ENCODE data around the gene IQCK.

Gene IQCK

DNA sequence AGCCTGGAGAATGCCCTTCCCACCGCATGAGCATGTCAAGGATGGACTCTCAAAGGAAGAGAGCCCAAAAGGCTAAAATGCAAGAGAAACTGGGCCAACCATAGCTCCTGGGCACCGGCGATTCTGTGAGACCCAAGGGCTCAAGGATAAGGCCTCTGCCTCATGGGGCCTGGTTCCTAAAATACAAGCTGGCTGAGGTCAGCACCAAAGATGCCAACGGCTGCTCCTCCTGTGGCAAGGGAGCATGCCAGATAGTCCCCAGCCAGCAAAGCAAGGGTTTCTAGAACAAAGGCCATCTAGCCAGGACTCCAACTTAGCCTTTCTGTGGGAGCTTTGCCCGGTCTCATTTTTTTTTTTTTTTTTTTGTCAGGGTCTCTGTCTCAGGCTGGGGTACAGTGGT, 146.5 kb downstream of the IQCK start:
- no peak for DNase-seq

DNA sequence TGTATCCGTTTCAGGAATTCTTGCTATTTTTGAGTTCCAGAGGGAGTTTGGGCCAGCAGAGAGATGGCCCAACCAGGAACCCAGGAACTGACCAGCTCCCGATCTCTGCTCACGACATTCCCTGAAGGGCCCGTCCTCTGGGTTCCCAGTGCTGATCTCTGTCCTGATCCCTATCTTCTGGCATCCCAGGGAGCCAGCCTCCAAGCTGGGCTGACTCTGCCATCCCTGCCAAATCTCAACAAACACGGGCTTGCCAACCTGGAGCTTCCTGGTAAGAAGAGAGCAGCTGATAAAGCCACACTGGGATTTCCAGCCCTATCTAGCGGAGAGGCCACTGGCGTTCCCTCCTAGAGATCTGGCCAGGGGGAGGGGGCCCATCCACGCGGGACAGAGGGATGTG, 150.3 kb downstream of the IQCK start:
- DNase-seq: no peak

DNA sequence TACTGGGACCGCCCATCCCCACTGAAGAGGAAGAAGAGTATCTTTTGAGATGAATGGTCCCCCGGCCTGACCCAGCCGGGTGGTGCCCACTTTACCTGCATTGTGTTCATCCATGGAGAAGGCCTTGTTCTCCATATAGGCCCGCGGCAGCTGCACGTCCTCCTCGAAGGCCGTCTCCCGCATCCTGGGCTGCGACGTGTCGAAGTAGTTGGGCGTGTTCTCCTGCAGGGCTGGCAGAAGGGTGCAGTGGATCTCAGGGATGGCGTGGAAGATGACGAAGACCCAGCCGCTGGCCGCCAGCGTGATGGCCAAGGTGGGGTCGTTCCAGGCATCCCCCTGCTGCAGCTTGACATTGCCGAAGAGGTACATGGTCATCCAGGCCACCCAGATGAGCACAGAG, 153.7 kb downstream of the IQCK start:
- no peak for DNase-seq

DNA sequence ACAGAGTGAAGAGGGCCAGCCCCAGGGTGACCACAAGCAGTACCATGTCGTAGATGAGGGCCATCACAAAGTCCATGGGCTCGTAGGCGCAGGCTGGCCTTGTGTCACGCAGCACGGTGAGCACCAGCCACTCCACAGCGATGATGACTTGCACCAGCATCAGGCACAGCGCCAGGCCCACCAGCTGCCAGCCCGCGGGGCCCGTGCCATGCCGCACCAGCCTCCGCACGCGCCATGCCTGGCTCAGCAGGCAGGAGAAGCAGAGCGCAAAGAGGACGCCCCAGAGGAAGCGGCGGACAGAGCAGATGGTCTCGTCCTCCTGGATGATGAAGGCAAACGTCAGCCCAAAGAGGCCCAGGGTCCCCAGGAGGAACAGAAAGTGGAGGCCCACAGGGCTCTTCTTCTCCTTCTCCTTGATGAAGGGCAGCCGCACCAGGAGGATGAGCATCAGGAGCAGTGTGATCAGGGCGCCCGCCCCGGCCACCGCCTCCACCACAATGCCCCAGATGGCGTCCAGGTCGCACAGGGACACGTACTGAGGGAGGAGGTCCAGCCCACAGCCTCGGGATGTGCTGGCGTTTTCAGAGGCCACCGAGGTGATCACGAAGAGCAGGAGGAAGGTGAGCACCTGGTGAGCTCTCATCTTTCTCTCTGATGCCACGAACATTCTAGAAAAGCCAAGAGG, 154.2 kb downstream of the IQCK start:
- no peak for DNase-seq

DNA sequence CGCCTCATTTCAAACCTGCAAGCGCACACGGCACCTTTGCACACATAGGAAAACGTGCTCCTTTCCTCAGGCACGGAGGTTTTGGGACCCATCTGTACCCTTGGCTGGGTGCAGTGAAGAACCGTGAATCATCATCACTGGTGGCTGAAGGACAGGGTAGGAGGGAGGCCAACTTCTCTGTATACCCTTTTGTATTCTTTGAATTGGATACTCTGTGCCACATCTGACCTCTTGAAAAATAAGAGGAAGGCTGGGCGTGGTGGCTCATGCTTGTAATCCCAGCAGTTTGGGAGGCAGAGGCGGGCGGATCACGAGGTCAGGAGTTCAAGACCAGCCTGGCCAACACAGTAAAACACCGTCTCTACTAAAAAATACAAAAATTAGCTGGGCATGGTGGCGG, 154.9 kb downstream of the IQCK start:
- DNase-seq: no peak

DNA sequence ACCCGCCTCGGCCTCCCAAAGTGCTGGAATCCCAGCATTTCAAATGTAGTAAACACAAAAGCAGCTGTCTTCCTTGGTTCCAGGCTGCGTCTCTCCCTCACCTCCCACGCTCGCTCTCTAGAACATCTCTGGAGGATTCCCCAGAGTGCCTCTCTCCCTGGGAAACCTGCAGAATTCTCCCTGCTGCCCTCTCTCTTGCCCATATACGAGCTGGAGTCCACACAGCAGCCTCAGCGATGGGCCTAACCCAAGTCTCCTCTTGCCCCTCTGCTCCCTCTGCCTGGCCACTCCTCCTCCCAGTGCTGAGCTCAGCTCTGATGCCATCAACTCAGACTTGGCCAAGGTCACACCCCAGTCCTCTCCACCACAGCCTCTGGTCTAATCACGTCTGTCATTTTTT, 156.0 kb downstream of the IQCK start:
- DNase-seq: no peak

DNA sequence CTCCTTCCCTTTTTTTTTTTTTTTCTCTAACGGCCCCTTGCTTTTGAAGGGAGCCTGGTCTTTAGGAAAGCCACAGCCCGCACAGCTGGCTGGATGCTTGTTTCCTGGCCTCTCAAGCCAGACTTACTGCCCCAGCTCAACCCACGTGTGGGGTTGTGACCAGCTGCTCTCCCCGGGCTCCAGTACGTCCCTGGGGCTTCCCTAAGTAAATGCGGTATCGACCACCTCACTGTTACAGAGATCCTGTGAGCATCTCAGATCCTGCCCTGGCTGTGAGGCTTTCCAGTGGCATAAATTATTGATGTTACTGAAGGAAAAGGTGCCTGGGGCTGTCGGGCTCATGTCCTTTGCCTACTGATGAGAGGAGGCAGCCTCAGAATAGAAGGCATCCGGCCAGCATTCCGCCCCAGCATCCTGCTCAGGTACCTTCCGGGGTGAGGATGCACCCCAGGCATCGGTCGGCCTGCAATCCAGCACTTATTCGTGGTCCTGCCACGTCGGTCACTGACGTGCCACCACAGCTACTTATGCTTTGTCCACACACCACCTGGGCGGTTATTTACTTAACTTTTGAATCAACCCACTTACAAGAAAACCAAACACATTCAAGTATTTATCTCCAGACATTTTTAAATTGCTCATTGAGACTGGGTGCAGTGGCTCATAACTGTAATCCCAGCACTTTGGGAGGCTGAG, 156.9 kb downstream of the IQCK start:
- no peak for DNase-seq

DNA sequence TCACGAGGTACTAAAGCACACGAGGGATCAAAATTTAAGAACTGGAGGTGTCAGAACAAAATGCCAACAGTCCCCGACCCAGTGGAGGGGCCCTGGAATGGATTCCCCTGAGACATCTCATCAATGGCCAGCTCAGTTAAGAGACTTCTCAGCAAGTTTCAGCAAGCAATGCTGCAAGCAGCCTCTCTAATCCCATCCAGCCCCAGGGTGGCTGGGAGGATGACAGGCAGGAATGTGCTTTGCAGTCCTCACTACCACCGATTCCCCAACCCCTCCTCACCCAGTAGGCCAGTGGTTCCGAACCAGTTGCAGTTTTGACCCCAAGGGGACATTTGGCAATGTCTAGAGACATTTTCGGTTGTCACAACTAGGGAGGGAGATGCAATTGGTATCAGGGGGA, 157.8 kb downstream of the IQCK start:
- no peak for DNase-seq

DNA sequence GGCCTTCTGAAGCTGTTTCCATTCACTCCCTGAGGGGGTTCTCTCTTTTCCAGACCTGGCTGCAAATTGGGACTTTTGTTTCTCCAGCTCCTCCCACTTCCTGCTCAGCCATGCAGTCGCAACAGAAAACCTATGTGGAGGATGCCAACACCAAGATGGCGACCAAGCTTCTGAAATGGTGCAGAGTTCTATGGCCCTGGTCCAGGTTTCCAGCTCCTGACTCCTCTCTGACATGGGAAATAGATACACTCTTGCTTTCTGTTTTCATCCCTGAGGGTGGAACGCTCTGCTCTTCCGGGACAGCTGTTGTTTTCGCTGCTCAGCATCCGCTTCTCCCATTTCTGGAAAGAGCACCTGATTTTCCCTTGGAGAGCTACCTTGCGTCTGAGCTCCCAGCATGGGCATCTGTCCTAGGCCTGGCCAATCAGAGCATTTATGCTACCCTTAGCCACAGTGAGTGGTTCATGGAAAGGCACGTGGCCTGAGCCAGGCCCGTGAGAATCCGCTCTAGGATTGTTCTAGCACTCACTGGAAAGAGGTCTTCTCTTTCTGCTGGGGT, 158.5 kb downstream of the IQCK start:
- no peak for DNase-seq

DNA sequence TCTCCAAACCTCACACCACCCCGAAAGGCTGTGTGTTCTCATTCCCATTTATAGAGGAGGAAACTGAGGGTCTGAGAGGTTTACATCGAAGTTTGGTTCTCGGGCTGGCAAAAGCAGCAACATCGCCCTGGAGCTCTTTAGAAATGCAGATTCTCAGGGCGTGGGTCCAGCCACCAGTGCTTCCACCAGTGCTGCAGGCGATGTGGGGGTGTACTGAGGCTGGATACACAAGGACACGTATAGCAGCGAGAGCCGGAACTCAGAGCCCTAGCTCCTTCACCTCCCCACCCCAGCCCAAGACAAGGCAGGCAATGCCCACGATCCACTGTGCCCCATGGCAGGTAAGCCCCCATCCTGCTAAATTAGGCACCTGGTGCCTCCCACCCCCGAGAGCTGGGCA, 160.7 kb downstream of the IQCK start:
- DNase-seq: no peak

DNA sequence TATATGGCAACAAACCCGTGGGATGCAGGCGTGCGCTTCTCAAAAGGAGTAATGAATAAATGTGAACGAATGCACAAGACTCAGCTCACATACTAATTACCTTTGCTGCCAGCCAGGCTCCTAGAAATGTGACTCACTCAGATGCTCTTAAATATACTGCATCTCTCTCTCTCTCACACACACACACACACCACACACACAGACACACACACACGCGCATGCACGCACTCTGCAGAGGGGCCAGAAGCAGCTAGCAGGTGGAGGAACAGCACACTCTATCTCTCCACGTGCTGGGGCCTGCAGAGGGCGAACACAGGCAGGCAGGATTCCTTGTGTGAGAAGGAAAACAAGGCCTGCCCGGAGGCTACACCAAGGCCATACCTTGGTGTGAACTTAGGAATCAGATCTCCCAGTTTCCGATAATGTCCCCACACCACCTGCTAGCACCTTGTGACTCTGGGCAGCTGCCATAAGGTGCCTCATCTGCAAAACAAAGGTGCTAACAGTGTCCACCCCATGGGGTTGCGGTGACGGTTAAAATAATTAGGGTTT, 161.2 kb downstream of the IQCK start:
- no peak for DNase-seq

DNA sequence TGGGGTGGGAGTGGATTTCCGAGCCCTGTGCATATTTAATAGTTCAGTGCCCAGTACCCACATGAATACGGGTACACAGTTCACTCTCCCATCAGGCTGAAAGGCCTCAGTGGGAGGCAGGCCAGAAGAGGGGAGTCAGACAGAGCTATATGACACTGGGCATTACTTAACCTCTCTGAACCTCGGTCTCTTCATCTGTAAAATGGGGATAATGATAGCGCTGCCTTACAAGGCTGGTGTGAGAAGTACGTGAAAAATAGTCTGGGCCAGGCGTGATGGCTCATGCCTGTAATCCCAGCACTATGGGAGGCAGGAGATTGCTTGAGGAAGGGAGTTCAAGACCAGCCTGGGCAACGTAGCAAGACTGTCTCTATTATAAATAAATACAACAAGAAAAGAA, 163.0 kb downstream of the IQCK start:
- no peak for DNase-seq

DNA sequence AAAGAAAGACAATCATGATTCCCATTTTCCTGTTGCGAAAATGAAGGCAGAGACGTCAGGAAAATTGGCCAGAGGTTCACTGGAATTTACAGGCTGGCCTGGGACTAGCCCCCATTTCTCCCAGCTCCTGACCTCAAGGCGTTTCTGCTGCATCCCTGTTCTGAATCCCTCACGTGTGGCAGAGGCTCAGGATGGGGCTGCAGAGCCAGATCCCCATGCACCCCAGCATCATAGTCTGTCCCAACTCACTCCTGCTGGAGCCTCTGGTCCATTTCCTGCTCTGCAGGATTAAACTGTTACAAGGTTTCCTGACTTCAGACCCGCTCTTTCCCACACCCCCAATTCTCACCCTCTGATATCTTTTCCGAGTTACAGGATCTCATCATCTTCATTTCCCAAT, 163.7 kb downstream of the IQCK start:
- no peak for DNase-seq

DNA sequence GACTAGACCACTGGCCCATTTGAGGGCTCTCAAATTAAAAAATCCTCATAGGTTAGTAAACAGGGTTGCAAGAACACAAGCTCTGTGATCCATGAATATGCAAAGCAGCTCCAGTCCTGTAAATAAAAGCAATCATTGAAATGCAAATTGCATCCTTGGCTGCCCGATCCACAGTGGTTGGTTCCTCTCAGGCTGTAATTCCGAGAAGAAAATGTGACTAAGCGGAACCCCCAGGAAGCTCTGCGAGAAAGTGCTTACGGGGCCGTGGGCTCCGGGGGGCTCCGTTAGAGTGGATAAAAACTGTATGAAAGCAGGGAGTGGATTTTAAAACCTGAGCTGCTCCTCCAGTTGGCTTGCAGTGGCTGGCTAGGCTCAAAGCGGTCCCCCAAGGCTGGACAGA, 164.1 kb downstream of the IQCK start:
- no peak for DNase-seq

DNA sequence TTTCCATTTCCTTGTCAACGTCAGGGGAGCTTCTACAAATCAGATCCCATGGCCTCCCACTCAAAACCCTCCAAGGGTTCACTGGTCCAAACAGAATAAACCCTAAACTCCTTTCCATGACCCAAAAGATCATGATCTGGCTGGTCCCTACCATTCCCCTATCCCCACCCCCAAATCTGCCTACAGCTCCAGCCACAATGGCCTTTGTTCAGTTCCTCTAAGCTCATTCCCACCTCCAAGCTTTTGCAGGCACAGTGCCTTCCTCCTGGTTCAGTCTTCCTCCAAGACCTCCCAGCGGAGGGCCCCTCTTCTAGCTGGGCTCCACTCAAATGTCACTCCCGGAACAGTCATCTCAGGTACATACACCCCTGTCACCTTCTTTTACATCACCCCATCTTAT, 164.6 kb downstream of the IQCK start:
- DNase-seq: no peak

DNA sequence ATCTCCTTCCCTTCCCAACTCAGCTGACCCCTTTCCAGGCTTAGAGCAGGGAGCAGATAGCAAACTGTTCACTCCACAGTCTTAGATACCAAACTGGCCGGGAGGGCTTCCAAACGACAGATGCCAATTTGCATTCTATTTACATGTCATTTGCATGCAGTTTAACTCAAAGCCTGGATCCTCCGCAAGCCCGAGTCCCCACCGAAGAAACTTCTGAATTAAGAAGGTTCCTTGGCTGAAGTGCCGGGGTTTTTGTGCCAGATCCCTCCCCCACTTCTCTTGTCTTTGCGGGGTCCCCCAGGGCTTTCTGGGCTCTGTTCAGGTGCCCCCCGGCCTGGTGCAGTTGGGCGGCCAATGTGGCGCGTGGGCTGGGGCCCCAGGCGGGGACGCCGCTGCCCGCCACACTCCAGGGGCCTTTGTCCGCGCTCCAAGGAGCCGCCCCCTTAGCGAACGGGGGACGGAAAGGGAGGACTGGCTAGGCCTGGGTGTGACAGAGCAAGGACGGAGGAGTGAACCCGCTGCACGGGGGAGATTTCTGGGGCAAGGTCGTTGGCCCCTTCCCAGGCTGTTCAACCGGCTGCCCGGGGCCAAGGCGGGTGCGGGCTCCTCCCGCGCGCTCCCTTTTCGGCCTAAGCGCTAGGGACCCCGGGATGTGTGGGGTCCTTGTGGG, 165.4 kb downstream of the IQCK start:
- no peak for DNase-seq

DNA sequence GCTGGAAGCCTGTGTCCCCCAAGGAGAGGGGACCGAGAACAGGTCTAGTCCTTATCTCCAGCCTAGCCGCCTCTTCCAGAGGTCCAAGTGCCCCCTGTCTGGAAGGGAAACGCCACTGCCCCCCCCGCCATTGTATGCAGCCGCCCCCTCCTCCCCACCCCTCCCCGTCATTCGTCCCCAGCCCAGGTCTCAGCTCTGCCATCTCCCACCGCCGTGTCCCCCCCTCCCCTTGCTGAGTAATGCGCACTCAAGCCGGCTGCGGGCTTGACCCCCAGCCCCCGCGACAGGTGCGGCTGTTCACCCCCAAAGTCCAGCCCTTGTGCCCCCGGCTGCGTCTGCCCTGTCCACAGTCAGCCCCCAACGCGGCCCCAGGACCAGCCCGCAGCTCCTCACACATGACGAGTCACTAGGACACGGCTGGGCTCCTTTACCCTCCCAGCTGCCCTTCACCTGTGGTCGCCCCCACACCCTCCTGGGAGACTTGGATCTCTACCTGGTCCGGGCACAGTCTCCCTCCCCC, 166.0 kb downstream of the IQCK start:
- DNase-seq: no peak

DNA sequence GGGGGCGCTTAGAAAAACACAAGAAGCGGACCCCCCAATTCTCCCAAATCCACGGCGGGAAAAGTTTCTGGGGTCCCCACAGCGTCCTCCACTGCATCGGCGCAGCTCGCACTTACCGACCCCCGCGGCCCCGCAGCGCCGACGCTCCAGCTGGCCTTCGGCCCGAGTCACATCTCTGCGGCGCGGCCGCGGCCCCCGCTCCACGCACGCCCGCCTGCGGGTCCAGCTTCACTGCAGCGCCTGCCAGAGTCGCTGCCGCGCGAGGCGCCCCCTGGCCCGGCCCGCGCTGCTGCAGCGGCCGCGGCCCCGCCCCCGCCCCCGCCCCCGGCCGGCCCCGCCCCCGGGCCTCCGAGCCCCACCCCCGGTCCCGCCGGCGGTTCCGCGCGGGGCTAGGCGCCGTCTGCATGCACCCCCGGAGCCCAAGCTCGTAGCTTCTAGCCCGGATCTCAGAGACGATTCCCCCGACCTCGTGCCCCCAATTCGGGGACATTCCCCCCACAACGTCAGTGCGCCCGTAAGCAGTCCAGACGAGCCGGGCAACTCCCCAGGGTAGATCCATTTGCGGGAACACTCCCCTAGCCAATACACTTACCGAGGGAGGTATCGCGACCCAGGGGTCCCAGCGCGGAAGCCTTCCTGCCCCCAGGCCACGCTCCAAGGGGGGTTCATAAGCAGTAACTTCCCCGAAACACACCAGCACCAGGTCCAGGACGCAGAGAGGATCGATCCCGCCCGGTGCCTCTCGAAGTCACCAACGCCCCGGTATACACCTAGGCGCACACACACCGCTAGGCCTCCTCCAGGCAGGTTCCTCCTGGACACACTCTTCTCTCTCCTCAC, 166.8 kb downstream of the IQCK start, which contains the start of gene GPRC5B:
GPRC5B (minus strand) TSS at position 238 of the 840 bp plus-strand sequence. CDS start 12,003 bp downstream, outside the sequence.
- peak; percentile 34 for DNase-seq

DNA sequence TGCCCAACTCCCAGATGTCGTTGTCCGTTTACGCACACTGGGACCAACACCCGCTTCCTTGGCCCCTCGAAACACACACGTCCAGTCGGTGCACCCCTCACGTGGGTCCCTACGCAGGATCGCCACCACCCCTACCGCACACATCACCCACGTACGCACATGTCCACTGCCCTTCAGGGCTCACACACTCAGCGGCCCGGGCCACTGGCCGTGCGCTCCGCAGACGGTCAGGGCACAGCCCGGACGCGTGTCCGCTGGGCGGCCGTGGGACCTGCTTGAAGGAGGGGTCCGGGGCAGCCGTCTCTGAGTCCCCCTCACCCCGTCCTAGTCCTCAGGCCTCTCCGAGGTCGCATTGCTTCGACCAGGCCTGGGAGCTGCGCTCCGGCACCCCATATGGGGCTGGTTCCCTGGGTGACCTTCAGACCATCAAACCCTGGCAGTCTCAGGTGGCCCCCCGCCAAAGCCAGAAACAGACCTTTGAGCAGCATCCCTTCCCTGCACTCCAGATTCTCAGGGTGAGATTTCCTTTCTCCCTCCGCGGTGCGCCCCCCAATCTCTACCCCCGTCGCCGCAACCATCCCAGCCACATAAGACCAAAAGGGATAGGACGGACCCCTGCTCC, 167.5 kb downstream of the IQCK start:
- DNase-seq: no peak

DNA sequence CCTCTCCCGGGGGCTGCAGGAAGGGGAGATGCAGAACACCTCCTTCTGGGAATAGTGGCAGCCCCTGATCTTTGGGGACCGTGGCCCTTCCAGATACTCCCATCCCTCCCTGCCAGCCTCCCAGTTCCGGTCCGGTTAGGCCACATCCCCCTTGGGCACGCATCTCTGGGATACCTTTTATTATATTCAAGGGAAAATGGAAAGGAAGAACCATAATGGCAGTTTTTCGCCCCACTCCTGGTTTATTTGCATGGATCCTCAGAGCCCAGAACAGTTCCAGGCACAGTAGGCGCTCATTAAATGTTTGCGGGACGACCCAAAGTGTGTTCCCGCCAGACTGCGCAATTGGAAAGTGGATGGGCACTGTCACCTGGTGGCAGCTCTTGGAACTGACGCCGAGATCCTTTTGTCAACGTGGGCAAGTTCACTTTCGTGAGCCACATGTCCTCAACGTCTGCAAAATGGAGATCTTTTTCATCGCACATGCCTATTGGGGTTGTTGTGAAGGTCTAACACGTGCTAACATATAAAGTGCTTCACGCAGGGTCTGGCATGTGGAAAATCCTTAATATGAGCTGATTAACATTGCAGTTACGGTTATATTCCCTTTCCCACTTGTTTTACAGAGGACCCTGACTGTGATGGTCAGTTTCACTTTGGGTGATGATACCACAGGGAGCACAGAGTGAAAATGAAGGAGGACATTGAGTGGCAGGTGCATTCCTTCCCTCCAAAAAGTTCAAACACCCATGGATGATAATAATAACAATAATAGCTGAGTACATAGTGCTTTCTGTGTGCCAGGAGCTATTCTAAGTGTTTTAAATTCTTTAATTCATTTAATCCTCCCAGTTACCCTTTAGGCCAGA, 168.2 kb downstream of the IQCK start:
- peak; percentile 71 for DNase-seq

DNA sequence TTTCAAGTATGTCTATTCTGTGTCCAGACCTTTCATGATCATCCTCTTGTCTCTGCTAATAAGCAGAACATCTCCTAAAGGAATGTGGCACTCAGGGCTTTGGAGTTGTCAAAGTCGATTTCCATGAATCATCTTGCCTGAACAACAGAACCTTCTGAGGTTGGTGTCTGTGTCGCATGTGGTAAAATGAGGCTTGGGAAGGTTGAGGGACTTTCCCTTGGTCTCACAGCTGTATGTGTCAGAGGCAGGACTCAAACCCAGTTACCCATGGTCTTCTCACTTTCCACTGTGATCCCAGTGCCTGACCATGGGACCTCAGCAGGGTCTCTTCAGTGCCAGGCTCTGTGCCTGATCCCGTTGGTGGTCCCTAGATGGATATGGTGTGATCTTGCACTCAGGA, 170.8 kb downstream of the IQCK start:
- no peak for DNase-seq

Data from activated CD4-positive, alpha-beta T cell treated with anti-CD3 and anti-CD28 coated beads for 1 hour (primary cell).